Caki2 (cell line): Measurements from ENCODE around the gene IGFBP3. TPM values are rescaled to one million over a fixed set of nuclear protein-coding genes. Genes with fewer than 3 reads are reported as not detected.

ENCODE experiments used
- DNase-seq: peaks from one replicate; pipeline ENCODE4 v3.0.0-alpha.2; 2015; ENCODE audit warnings: low read depth
- in situ Hi-C: cut with HindIII; loops from 2 replicates; pipeline ENCODE4 v1.10.0; 2016; ENCODE audit warnings: low sequenced_read_pairs, low pct_unique_long_range_greater_than_20kb, mixed read lengths
- total RNA-seq: library from RNA; depleted of rRNA; stranded (reverse); fragments of >200 nt; shearing (Covaris generic); gene quantifications from 2 replicates; pipeline ENCODE4 v1.2.3, GENCODE V29; 2014; ENCODE audit warnings: low replicate concordance

Gene IGFBP3
- total RNA-seq, 1 experiment from 2014 or later = 354 TPM

GRCh38 chr7:45927721-45928120, 6.6 kb upstream of the IGFBP3 start:
- in situ Hi-C loops = no loop called here
- no peak for DNase-seq

- in situ Hi-C loops = loop anchor here (25.0 kb wide), 1 partner anchor 838 kb away; no protein-coding TSS in a partner anchor
- DNase-seq = peak; percentile 90
Observed at GRCh38 chr7:45924283-45924682, 3.2 kb upstream of the IGFBP3 start.

- in situ Hi-C loops = loop anchor here (25.0 kb wide), 1 partner anchor 838 kb away; no protein-coding TSS in a partner anchor
- no peak for DNase-seq
Observed at GRCh38 chr7:45923818-45924217, 2.7 kb upstream of the IGFBP3 start.

GRCh38 chr7:45923290-45923689, 2.2 kb upstream of the IGFBP3 start:
- in situ Hi-C loops = loop anchor here (25.0 kb wide), 1 partner anchor 839 kb away; no protein-coding TSS in a partner anchor
- peak; percentile 76 for DNase-seq

- no peak for DNase-seq
- in situ Hi-C loops = loop anchor here (25.0 kb wide), 1 partner anchor 839 kb away; no protein-coding TSS in a partner anchor
Observed at GRCh38 chr7:45922810-45923209, 1.7 kb upstream of the IGFBP3 start.

- in situ Hi-C loops = loop anchor here (25.0 kb wide), 1 partner anchor 840 kb away; no protein-coding TSS in a partner anchor
- DNase-seq = peak; percentile 74
Observed at GRCh38 chr7:45921699-45922519, 837 bp upstream of the IGFBP3 start.

GRCh38 chr7:45921381-45921698, 268 bp upstream of the IGFBP3 start:
- DNase-seq = no peak
- in situ Hi-C loops = loop anchor here (25.0 kb wide), 1 partner anchor 841 kb away; no protein-coding TSS in a partner anchor

GRCh38 chr7:45919993-45920459, 1.0 kb downstream of the IGFBP3 start:
- no peak for DNase-seq

GRCh38 chr7:45919231-45919784, 1.8 kb downstream of the IGFBP3 start:
- in situ Hi-C loops = loop anchor here (25.0 kb wide), 1 partner anchor 843 kb away; no protein-coding TSS in a partner anchor
- DNase-seq = no peak

More at GRCh38 chr7:45919993-45920459, 1.0 kb downstream of the IGFBP3 start:
- in situ Hi-C loops = loop anchor here (25.0 kb wide), 1 partner anchor 842 kb away; no protein-coding TSS in a partner anchor

GRCh38 chr7:45918556-45918955, 2.5 kb downstream of the IGFBP3 start:
- in situ Hi-C loops = loop anchor here (25.0 kb wide), 1 partner anchor 844 kb away; no protein-coding TSS in a partner anchor
- no peak for DNase-seq

GRCh38 chr7:45917658-45918057, 3.4 kb downstream of the IGFBP3 start:
- peak; percentile 76 for DNase-seq
- in situ Hi-C loops = loop anchor here (25.0 kb wide), 1 partner anchor 845 kb away; no protein-coding TSS in a partner anchor

GRCh38 chr7:45917064-45917463, 4.0 kb downstream of the IGFBP3 start:
- in situ Hi-C loops = loop anchor here (25.0 kb wide), 1 partner anchor 845 kb away; no protein-coding TSS in a partner anchor
- DNase-seq = no peak

GRCh38 chr7:45915606-45916005, 5.5 kb downstream of the IGFBP3 start:
- in situ Hi-C loops = loop anchor here (25.0 kb wide), 1 partner anchor 847 kb away; no protein-coding TSS in a partner anchor
- no peak for DNase-seq

GRCh38 chr7:45914911-45915310, 6.2 kb downstream of the IGFBP3 start:
- in situ Hi-C loops = loop anchor here (25.0 kb wide), 1 partner anchor 847 kb away; no protein-coding TSS in a partner anchor
- no peak for DNase-seq

- in situ Hi-C loops = loop anchor here (25.0 kb wide), 1 partner anchor 849 kb away; no protein-coding TSS in a partner anchor
- no peak for DNase-seq
Observed at GRCh38 chr7:45912972-45913371, 8.1 kb downstream of the IGFBP3 start.

GRCh38 chr7:45911311-45911710, 9.8 kb downstream of the IGFBP3 start:
- in situ Hi-C loops = loop anchor here (25.0 kb wide), 1 partner anchor 851 kb away; no protein-coding TSS in a partner anchor
- DNase-seq = no peak

- no peak for DNase-seq
- in situ Hi-C loops = loop anchor here (25.0 kb wide), 1 partner anchor 851 kb away; no protein-coding TSS in a partner anchor
Observed at GRCh38 chr7:45910855-45911254, 10.2 kb downstream of the IGFBP3 start.

GRCh38 chr7:45909561-45909960, 11.5 kb downstream of the IGFBP3 start:
- DNase-seq = no peak
- in situ Hi-C loops = loop anchor here (25.0 kb wide), 1 partner anchor 853 kb away; no protein-coding TSS in a partner anchor
